ENCODE results near the gene IL1RAPL1.

The IL1RAPL1 gene

GRCh38 chrX:29545878-29546277 is 958.6 kb downstream of the IL1RAPL1 start:
- H3K4me1 Mint-ChIP-seq (ENCODE audit: low read depth): no peaks in the 10 kb centered on the region
- no peaks in the 10 kb centered on the region for H3K36me3 Mint-ChIP-seq (ENCODE audit: low read depth)
- H3K4me3 Mint-ChIP-seq: no peak overlapping the region
- H3K27me3 Mint-ChIP-seq (ENCODE audit: low read depth): no peaks in the 10 kb centered on the region
- no peak overlapping the region for H3K27ac Mint-ChIP-seq
- no peaks in the 10 kb centered on the region for H3K9me3 Mint-ChIP-seq

GRCh38 chrX:29547877-29548276 is 960.6 kb downstream of the IL1RAPL1 start:
- no peaks in the 10 kb centered on the region for H3K9me3 Mint-ChIP-seq
- H3K27ac Mint-ChIP-seq: no peak overlapping the region
- no peaks in the 10 kb centered on the region for H3K27me3 Mint-ChIP-seq (ENCODE audit: low read depth)
- no peaks in the 10 kb centered on the region for H3K4me1 Mint-ChIP-seq (ENCODE audit: low read depth)
- no peaks in the 10 kb centered on the region for H3K36me3 Mint-ChIP-seq (ENCODE audit: low read depth)
- no peak overlapping the region for H3K4me3 Mint-ChIP-seq

DNA sequence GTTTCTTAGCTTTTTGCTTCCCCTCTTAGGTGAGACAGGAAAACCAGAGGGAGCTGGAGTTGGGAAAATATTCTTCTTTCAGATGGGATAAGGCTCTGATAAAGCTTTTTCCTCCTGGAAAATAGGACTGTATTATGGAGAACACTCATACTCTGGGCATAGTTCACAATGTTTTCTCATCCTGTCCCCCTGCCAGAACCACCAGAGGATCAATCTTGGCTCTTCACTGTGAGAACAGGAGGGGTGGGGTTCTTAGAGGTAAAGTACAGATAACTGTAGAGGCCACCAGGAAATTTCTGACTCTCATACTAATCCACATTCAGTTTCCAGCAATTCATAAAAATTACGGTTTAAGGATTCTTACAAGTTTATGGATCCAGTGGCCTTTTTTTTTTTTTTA is 966.3 kb downstream of the IL1RAPL1 start:
- no peak overlapping the region for H3K4me3 Mint-ChIP-seq
- H3K36me3 Mint-ChIP-seq (ENCODE audit: low read depth): no peaks in the 10 kb centered on the region
- no peaks in the 10 kb centered on the region for H3K4me1 Mint-ChIP-seq (ENCODE audit: low read depth)
- H3K27me3 Mint-ChIP-seq (ENCODE audit: low read depth): no peaks in the 10 kb centered on the region
- H3K27ac Mint-ChIP-seq: no peak overlapping the region
- no peaks in the 10 kb centered on the region for H3K9me3 Mint-ChIP-seq

- Mint-ChIP-seq H3K36me3 (ENCODE audit: low read depth) (no peaks in the 10 kb centered on the region), H3K27ac (no peak overlapping the region), H3K4me3 (no peak overlapping the region), H3K4me1 (ENCODE audit: low read depth) (no peaks in the 10 kb centered on the region), H3K9me3 (no peaks in the 10 kb centered on the region), H3K27me3 (ENCODE audit: low read depth) (no peaks in the 10 kb centered on the region)
These were observed 968.3 kb downstream of the IL1RAPL1 start for GRCh38 chrX:29555465-29556091.

GRCh38 chrX:29560065-29560464 is 972.8 kb downstream of the IL1RAPL1 start:
- Mint-ChIP-seq H3K4me3 (no peak overlapping the region), H3K27ac (no peak overlapping the region), H3K36me3 (ENCODE audit: low read depth) (no peaks in the 10 kb centered on the region), H3K27me3 (ENCODE audit: low read depth) (no peaks in the 10 kb centered on the region), H3K9me3 (no peaks in the 10 kb centered on the region), H3K4me1 (ENCODE audit: low read depth) (no peaks in the 10 kb centered on the region)

- no peak overlapping the region for H3K4me3 Mint-ChIP-seq
- no peaks in the 10 kb centered on the region for H3K27me3 Mint-ChIP-seq (ENCODE audit: low read depth)
- no peaks in the 10 kb centered on the region for H3K4me1 Mint-ChIP-seq (ENCODE audit: low read depth)
- no peaks in the 10 kb centered on the region for H3K36me3 Mint-ChIP-seq (ENCODE audit: low read depth)
- H3K9me3 Mint-ChIP-seq: no peaks in the 10 kb centered on the region
- no peak overlapping the region for H3K27ac Mint-ChIP-seq
These were observed 974.2 kb downstream of the IL1RAPL1 start for GRCh38 chrX:29561417-29561816.

DNA sequence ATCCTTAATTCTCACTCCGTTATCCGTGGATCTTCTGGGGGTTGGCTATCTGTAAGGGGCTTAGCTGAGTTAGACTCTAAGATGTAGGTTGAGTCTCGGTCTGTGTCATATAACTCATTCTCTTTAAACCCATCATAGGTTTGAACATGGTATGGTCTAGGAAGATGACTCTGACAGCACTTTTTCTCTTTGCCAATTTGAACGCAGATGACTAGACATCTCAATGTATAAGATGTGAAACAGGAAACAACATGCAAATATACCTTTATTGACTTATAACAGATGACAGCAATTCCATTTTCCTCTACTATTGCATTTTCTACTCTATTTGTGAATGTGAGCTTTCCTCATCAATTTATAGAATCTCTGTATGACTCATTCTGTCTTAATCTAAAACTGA is 993.3 kb downstream of the IL1RAPL1 start:
- peaks cover 5% of the 10 kb centered on the region for H3K9me3 Mint-ChIP-seq
- H3K36me3 Mint-ChIP-seq (ENCODE audit: low read depth): no peaks in the 10 kb centered on the region
- H3K4me1 Mint-ChIP-seq (ENCODE audit: low read depth): no peaks in the 10 kb centered on the region
- H3K27ac Mint-ChIP-seq: no peak overlapping the region
- H3K27me3 Mint-ChIP-seq (ENCODE audit: low read depth): no peaks in the 10 kb centered on the region
- H3K4me3 Mint-ChIP-seq: no peak overlapping the region

DNA sequence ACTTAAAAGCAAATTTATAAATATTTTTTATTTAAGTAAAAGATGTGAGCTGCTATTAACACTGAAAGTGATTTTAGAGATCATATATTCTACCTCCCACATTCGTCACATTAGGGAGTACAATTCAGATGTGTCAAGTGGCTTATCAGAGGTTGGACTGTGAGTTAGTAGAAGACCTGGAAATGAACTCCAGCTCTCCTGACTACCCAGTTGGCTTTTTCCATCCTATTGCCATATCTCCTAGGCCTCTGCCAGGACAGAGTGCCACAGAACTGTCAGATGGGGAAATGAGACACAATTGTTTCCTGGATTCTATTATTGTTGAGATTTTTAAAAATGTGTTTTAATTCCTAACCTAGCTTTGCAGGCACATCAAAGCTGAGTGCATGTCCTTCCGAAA is 994.0 kb downstream of the IL1RAPL1 start:
- H3K4me3 Mint-ChIP-seq: no peak overlapping the region
- H3K36me3 Mint-ChIP-seq (ENCODE audit: low read depth): no peaks in the 10 kb centered on the region

GRCh38 chrX:29587107-29587506 is 999.9 kb downstream of the IL1RAPL1 start:
- Mint-ChIP-seq H3K27me3 (ENCODE audit: low read depth) (no peaks in the 10 kb centered on the region), H3K36me3 (ENCODE audit: low read depth) (no peaks in the 10 kb centered on the region), H3K27ac (no peak overlapping the region), H3K4me1 (ENCODE audit: low read depth) (no peaks in the 10 kb centered on the region), H3K9me3 (no peaks in the 10 kb centered on the region), H3K4me3 (no peak overlapping the region)

More for the DNA sequence above, 994.0 kb downstream of the IL1RAPL1 start:
- Mint-ChIP-seq H3K9me3 (peaks cover 5% of the 10 kb centered on the region), H3K27ac (no peak overlapping the region), H3K27me3 (ENCODE audit: low read depth) (no peaks in the 10 kb centered on the region), H3K4me1 (ENCODE audit: low read depth) (no peaks in the 10 kb centered on the region)

DNA sequence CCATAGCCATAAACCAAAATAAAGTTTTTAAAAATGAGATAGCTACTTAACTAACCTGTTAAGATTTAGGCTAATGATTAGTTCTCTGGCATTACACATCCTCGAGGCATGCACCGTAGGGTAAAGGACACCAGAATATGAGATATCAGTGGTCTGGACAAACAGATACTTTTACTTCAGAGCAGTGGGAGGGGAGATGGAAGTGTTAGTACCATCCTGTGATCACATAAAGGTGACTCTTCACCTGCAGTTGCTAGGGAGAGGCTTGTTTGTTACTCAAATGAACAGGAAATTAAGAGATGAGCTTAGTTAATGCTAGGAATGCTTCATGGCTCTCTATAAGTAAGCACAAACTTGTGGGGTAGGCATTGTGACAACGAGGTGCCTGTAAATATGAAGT is 1003.7 kb downstream of the IL1RAPL1 start:
- peaks cover 4% of the 10 kb centered on the region for H3K9me3 Mint-ChIP-seq
- H3K27me3 Mint-ChIP-seq (ENCODE audit: low read depth): no peaks in the 10 kb centered on the region
- H3K4me1 Mint-ChIP-seq (ENCODE audit: low read depth): no peaks in the 10 kb centered on the region
- no peak overlapping the region for H3K27ac Mint-ChIP-seq
- no peaks in the 10 kb centered on the region for H3K36me3 Mint-ChIP-seq (ENCODE audit: low read depth)
- no peak overlapping the region for H3K4me3 Mint-ChIP-seq

- H3K27me3 Mint-ChIP-seq (ENCODE audit: low read depth): no peaks in the 10 kb centered on the region
- H3K9me3 Mint-ChIP-seq: no peaks in the 10 kb centered on the region
- no peaks in the 10 kb centered on the region for H3K4me1 Mint-ChIP-seq (ENCODE audit: low read depth)
- no peak overlapping the region for H3K27ac Mint-ChIP-seq
- H3K36me3 Mint-ChIP-seq (ENCODE audit: low read depth): no peaks in the 10 kb centered on the region
- no peak overlapping the region for H3K4me3 Mint-ChIP-seq
These were observed 1017.1 kb downstream of the IL1RAPL1 start for GRCh38 chrX:29604381-29604780.

DNA sequence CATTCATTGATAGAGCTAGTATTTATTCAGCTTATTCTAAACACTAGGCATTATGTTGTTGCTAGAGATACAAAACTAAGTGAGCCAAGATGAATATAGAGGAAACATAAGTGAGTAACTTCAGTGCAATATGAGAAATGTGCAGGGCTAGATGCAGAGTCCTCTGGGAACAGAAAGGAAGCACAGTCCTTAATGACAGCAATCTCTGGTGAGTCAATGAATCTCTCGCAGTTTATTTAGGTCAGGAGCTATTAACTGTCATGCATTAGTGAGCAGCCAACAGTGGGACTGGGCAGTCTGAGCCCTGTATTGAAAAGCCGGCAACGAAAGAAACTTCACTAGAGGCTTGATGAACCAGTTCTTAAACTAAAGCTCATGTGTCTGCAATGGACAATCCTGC is 1030.0 kb downstream of the IL1RAPL1 start:
- Mint-ChIP-seq H3K9me3 (no peaks in the 10 kb centered on the region), H3K4me3 (no peak overlapping the region), H3K36me3 (ENCODE audit: low read depth) (no peaks in the 10 kb centered on the region), H3K27ac (no peak overlapping the region), H3K27me3 (ENCODE audit: low read depth) (no peaks in the 10 kb centered on the region), H3K4me1 (ENCODE audit: low read depth) (no peaks in the 10 kb centered on the region)

DNA sequence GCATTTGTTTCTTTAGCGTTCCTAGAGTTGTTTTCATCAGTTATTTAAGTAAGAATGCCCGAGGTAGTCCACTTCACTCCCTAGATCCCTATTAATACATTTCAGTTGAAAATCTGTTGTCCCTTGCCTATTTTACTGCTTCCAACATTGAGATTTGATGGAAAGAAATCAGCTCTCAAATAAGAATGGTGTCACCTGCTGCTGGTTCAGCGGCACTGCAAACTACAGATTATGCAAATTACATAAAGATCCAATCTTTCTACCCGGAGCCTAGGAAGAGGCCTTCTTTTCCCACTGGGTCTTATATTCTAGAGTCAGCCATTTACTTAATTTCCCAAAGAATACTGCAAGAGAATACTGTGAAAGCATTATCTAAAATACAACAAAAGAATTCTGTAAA is 1030.5 kb downstream of the IL1RAPL1 start:
- Mint-ChIP-seq H3K4me3 (no peak overlapping the region), H3K4me1 (ENCODE audit: low read depth) (no peaks in the 10 kb centered on the region), H3K27me3 (ENCODE audit: low read depth) (no peaks in the 10 kb centered on the region), H3K9me3 (no peaks in the 10 kb centered on the region), H3K36me3 (ENCODE audit: low read depth) (no peaks in the 10 kb centered on the region), H3K27ac (no peak overlapping the region)

DNA sequence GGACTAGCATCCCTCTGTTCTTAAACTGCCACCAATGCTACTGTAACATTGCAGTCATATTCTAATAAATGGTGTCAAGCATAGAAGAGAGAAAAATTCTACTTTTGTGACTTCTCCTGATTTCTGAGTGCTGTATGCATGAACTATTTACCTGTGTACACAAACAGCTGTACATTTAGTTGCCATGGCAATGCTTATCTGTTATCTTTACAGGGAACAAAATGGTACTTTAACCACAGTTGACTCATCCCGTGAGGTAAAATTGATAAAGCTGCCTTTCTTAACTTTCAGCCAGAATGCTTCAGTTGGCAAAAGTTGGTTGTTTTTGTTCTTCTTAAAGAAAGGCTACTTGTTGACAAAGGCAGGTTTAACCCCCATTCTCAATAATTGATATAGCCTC is 1040.6 kb downstream of the IL1RAPL1 start:
- no peaks in the 10 kb centered on the region for H3K9me3 Mint-ChIP-seq
- H3K27me3 Mint-ChIP-seq (ENCODE audit: low read depth): no peaks in the 10 kb centered on the region
- no peaks in the 10 kb centered on the region for H3K4me1 Mint-ChIP-seq (ENCODE audit: low read depth)
- H3K27ac Mint-ChIP-seq: no peak overlapping the region
- H3K4me3 Mint-ChIP-seq: no peak overlapping the region
- no peaks in the 10 kb centered on the region for H3K36me3 Mint-ChIP-seq (ENCODE audit: low read depth)

- Mint-ChIP-seq H3K27ac (no peak overlapping the region), H3K36me3 (ENCODE audit: low read depth) (no peaks in the 10 kb centered on the region), H3K27me3 (ENCODE audit: low read depth) (no peaks in the 10 kb centered on the region), H3K9me3 (no peaks in the 10 kb centered on the region), H3K4me3 (no peak overlapping the region), H3K4me1 (ENCODE audit: low read depth) (no peaks in the 10 kb centered on the region)
These were observed 1047.3 kb downstream of the IL1RAPL1 start for GRCh38 chrX:29634516-29634915.

DNA sequence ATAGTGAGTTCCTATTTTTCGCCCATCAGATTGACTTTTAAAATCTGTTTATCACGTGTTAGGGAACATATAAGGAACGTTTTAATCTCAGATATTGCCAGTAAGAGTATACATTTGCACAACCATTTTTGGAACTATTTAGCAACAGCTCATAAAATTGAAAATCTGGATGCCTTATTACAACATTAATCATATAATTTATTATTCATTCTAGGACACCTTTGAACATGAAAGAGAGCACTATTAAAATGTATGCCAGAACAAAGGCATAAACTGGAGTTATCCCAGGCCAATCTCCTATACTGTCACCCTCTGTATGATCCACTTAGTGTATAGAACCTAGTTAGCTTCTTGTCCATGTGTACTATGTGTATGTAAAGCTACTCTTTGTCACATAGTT is 1049.1 kb downstream of the IL1RAPL1 start:
- Mint-ChIP-seq H3K4me1 (ENCODE audit: low read depth) (no peaks in the 10 kb centered on the region), H3K27me3 (ENCODE audit: low read depth) (no peaks in the 10 kb centered on the region), H3K27ac (no peak overlapping the region), H3K36me3 (ENCODE audit: low read depth) (no peaks in the 10 kb centered on the region), H3K9me3 (no peaks in the 10 kb centered on the region), H3K4me3 (no peak overlapping the region)
